ENCODE data around the gene ITPK1.

ITPK1 gene

GRCh38 chr14:93010522-93011140 lies 105.1 kb downstream of the ITPK1 start:
- Histone ChIP-seq H3K27me3 (ENCODE audit: insufficient read depth, low read length) (no peaks in the 10 kb centered on the region), H3K27ac (ENCODE audit: low read depth, low read length) (no peak overlapping the region), H3K4me3 (ENCODE audit: low read length) (no peak overlapping the region), H3K36me3 (ENCODE audit: insufficient read depth, low read length) (no peaks in the 10 kb centered on the region), H3K4me1 (ENCODE audit: insufficient read depth, low read length) (no peaks in the 10 kb centered on the region), H3K9ac (ENCODE audit: low read depth, low read length) (no peak overlapping the region), H3K9me3 (ENCODE audit: insufficient read depth, low read depth, low read length) (no peaks in the 10 kb centered on the region)
- WGBS: 88% methylated on average over 13 of the region's 13 CpGs

GRCh38 chr14:93010130-93010499 lies 105.6 kb downstream of the ITPK1 start:
- H3K27ac ChIP-seq (ENCODE audit: low read depth, low read length): no peak overlapping the region
- WGBS: 94% methylated on average over 11 of the region's 11 CpGs

GRCh38 chr14:93009471-93010129 lies 106.1 kb downstream of the ITPK1 start:
- no peaks in the 10 kb centered on the region for H3K27me3 ChIP-seq (ENCODE audit: insufficient read depth, low read length)
- no peaks in the 10 kb centered on the region for H3K9me3 ChIP-seq (ENCODE audit: insufficient read depth, low read depth, low read length)
- no peak overlapping the region for H3K9ac ChIP-seq (ENCODE audit: low read depth, low read length)
- no peaks in the 10 kb centered on the region for H3K36me3 ChIP-seq (ENCODE audit: insufficient read depth, low read length)
- H3K4me3 ChIP-seq (ENCODE audit: low read length): no peak overlapping the region
- no peaks in the 10 kb centered on the region for H3K4me1 ChIP-seq (ENCODE audit: insufficient read depth, low read length)
- no peak overlapping the region for H3K27ac ChIP-seq (ENCODE audit: low read depth, low read length)
- 94% methylated on average over 17 of the region's 17 CpGs for WGBS

More at GRCh38 chr14:93010130-93010499, 105.6 kb downstream of the ITPK1 start:
- Histone ChIP-seq H3K4me3 (ENCODE audit: low read length) (no peak overlapping the region), H3K9ac (ENCODE audit: low read depth, low read length) (no peak overlapping the region), H3K27me3 (ENCODE audit: insufficient read depth, low read length) (no peaks in the 10 kb centered on the region), H3K36me3 (ENCODE audit: insufficient read depth, low read length) (no peaks in the 10 kb centered on the region), H3K4me1 (ENCODE audit: insufficient read depth, low read length) (no peaks in the 10 kb centered on the region), H3K9me3 (ENCODE audit: insufficient read depth, low read depth, low read length) (no peaks in the 10 kb centered on the region)

GRCh38 chr14:93008381-93008780 lies 107.3 kb downstream of the ITPK1 start:
- no peaks in the 10 kb centered on the region for H3K9me3 ChIP-seq (ENCODE audit: insufficient read depth, low read depth, low read length)
- H3K27ac ChIP-seq (ENCODE audit: low read depth, low read length): no peak overlapping the region
- no peak overlapping the region for H3K9ac ChIP-seq (ENCODE audit: low read depth, low read length)
- H3K27me3 ChIP-seq (ENCODE audit: insufficient read depth, low read length): no peaks in the 10 kb centered on the region
- no peaks in the 10 kb centered on the region for H3K4me1 ChIP-seq (ENCODE audit: insufficient read depth, low read length)
- 94% methylated on average over 9 of the region's 9 CpGs for WGBS
- H3K4me3 ChIP-seq (ENCODE audit: low read length): no peak overlapping the region
- no peaks in the 10 kb centered on the region for H3K36me3 ChIP-seq (ENCODE audit: insufficient read depth, low read length)

- Histone ChIP-seq H3K4me3 (ENCODE audit: low read length) (no peak overlapping the region), H3K27ac (ENCODE audit: low read depth, low read length) (no peak overlapping the region), H3K27me3 (ENCODE audit: insufficient read depth, low read length) (no peaks in the 10 kb centered on the region), H3K9me3 (ENCODE audit: insufficient read depth, low read depth, low read length) (no peaks in the 10 kb centered on the region), H3K9ac (ENCODE audit: low read depth, low read length) (no peak overlapping the region), H3K36me3 (ENCODE audit: insufficient read depth, low read length) (no peaks in the 10 kb centered on the region), H3K4me1 (ENCODE audit: insufficient read depth, low read length) (no peaks in the 10 kb centered on the region)
- WGBS: 90% methylated on average over 15 of the region's 15 CpGs
These were observed 108.3 kb downstream of the ITPK1 start for GRCh38 chr14:93007225-93007997.

- no peak overlapping the region for H3K9ac ChIP-seq (ENCODE audit: low read depth, low read length)
- H3K9me3 ChIP-seq (ENCODE audit: insufficient read depth, low read depth, low read length): no peaks in the 10 kb centered on the region
- H3K27me3 ChIP-seq (ENCODE audit: insufficient read depth, low read length): no peaks in the 10 kb centered on the region
- no peaks in the 10 kb centered on the region for H3K36me3 ChIP-seq (ENCODE audit: insufficient read depth, low read length)
- no peak overlapping the region for H3K27ac ChIP-seq (ENCODE audit: low read depth, low read length)
- 86% methylated on average over 6 of the region's 6 CpGs for WGBS
- H3K4me3 ChIP-seq (ENCODE audit: low read length): no peak overlapping the region
- no peaks in the 10 kb centered on the region for H3K4me1 ChIP-seq (ENCODE audit: insufficient read depth, low read length)
These were observed 109.1 kb downstream of the ITPK1 start for GRCh38 chr14:93006567-93007051.

GRCh38 chr14:93005838-93006237 lies 109.9 kb downstream of the ITPK1 start:
- H3K4me3 ChIP-seq (ENCODE audit: low read length): no peak overlapping the region
- no peaks in the 10 kb centered on the region for H3K4me1 ChIP-seq (ENCODE audit: insufficient read depth, low read length)
- no peak overlapping the region for H3K9ac ChIP-seq (ENCODE audit: low read depth, low read length)
- 80% methylated on average over 8 of the region's 8 CpGs for WGBS
- H3K36me3 ChIP-seq (ENCODE audit: insufficient read depth, low read length): no peaks in the 10 kb centered on the region
- no peak overlapping the region for H3K27ac ChIP-seq (ENCODE audit: low read depth, low read length)
- H3K27me3 ChIP-seq (ENCODE audit: insufficient read depth, low read length): no peaks in the 10 kb centered on the region
- no peaks in the 10 kb centered on the region for H3K9me3 ChIP-seq (ENCODE audit: insufficient read depth, low read depth, low read length)

GRCh38 chr14:93005135-93005813 lies 110.5 kb downstream of the ITPK1 start:
- no peaks in the 10 kb centered on the region for H3K9me3 ChIP-seq (ENCODE audit: insufficient read depth, low read depth, low read length)
- no peak overlapping the region for H3K9ac ChIP-seq (ENCODE audit: low read depth, low read length)
- no peaks in the 10 kb centered on the region for H3K4me1 ChIP-seq (ENCODE audit: insufficient read depth, low read length)
- WGBS: 96% methylated on average over 7 of the region's 7 CpGs
- no peaks in the 10 kb centered on the region for H3K27me3 ChIP-seq (ENCODE audit: insufficient read depth, low read length)
- no peak overlapping the region for H3K4me3 ChIP-seq (ENCODE audit: low read length)
- H3K27ac ChIP-seq (ENCODE audit: low read depth, low read length): no peak overlapping the region
- H3K36me3 ChIP-seq (ENCODE audit: insufficient read depth, low read length): no peaks in the 10 kb centered on the region

- H3K9ac ChIP-seq (ENCODE audit: low read depth, low read length): no peak overlapping the region
- WGBS: 85% methylated on average over 7 of the region's 7 CpGs
- no peaks in the 10 kb centered on the region for H3K4me1 ChIP-seq (ENCODE audit: insufficient read depth, low read length)
- H3K27ac ChIP-seq (ENCODE audit: low read depth, low read length): no peak overlapping the region
- H3K9me3 ChIP-seq (ENCODE audit: insufficient read depth, low read depth, low read length): no peaks in the 10 kb centered on the region
- no peak overlapping the region for H3K4me3 ChIP-seq (ENCODE audit: low read length)
- H3K27me3 ChIP-seq (ENCODE audit: insufficient read depth, low read length): no peaks in the 10 kb centered on the region
- no peaks in the 10 kb centered on the region for H3K36me3 ChIP-seq (ENCODE audit: insufficient read depth, low read length)
These were observed 111.0 kb downstream of the ITPK1 start for GRCh38 chr14:93004699-93005082.

- Histone ChIP-seq H3K4me1 (ENCODE audit: insufficient read depth, low read length) (no peaks in the 10 kb centered on the region), H3K27ac (ENCODE audit: low read depth, low read length) (no peak overlapping the region), H3K9ac (ENCODE audit: low read depth, low read length) (no peak overlapping the region), H3K4me3 (ENCODE audit: low read length) (no peak overlapping the region), H3K9me3 (ENCODE audit: insufficient read depth, low read depth, low read length) (no peaks in the 10 kb centered on the region), H3K36me3 (ENCODE audit: insufficient read depth, low read length) (no peaks in the 10 kb centered on the region), H3K27me3 (ENCODE audit: insufficient read depth, low read length) (no peaks in the 10 kb centered on the region)
- 91% methylated on average over 16 of the region's 18 CpGs for WGBS
These were observed 111.6 kb downstream of the ITPK1 start for GRCh38 chr14:93003945-93004698.
